Panc1 (cell line): ENCODE data around the gene HOXB3. TPM values are rescaled to one million over a fixed set of nuclear protein-coding genes. Genes with fewer than 3 reads are reported as not detected.

ENCODE experiments used
- ATAC-seq: fragments of 200-7000 bp; cut with Tn5 transposase; 2 replicates; pipeline ENCODE4 v1.9.1; 2020; ENCODE audit warnings: mild to moderate bottlenecking, moderate library complexity
- BruUV-seq: library from RNA; stranded (reverse); fragments of 400-500 nt; replicated peaks from 2 replicates; lab custom pipeline; 2021; lab: Mats Ljungman, UMichigan
- CTCF ChIA-PET: fragments of 300-600 bp; sonication (Branson Sonifier 250); formaldehyde crosslinking; loops from one replicate; lab custom pipeline; 2022; ENCODE audit warnings: antibody characterized with exemption; lab: Charles Lee
- POLR2A ChIA-PET: fragments of 300-600 bp; sonication (Branson Sonifier 250); formaldehyde crosslinking; loops from one replicate; lab custom pipeline; 2022; ENCODE audit warnings: antibody characterized with exemption; lab: Charles Lee
- DNase-seq: peaks from one replicate; pipeline ENCODE4 v3.0.0-alpha.2; 2010; ENCODE audit warnings: low read depth, low spot score
- H3K27ac ChIP-seq: 2 replicates; pipeline ENCODE4 v1.5.1; 2011; ENCODE audit warnings: mild to moderate bottlenecking, low read length, inconsistent platforms
- H3K27me3 ChIP-seq: fragments of 200-500 bp; sonication (Bioruptor generic); 2 replicates; pipeline ENCODE4 v1.6.0; 2014; ENCODE audit warnings: low read length, inconsistent platforms; ENCODE audit not compliant: control insufficient read depth, insufficient read depth
- H3K36me3 ChIP-seq: fragments of 200-500 bp; sonication (Bioruptor generic); 2 replicates; pipeline ENCODE4 v1.5.1; 2014; ENCODE audit warnings: inconsistent platforms, mild to moderate bottlenecking, low read length, moderate library complexity; ENCODE audit not compliant: control insufficient read depth, insufficient read depth
- H3K4me1 ChIP-seq: 2 replicates; pipeline ENCODE4 v1.5.1; 2011; ENCODE audit warnings: inconsistent platforms, mild to moderate bottlenecking, low read length, moderate library complexity; ENCODE audit not compliant: control insufficient read depth, insufficient read depth
- H3K4me3 ChIP-seq, 2 experiments: 2 replicates each; pipeline ENCODE4 v1.5.1; 2011 to 2012; ENCODE audit warnings: low read depth in 2 of 2, low read length in 2 of 2, mild to moderate bottlenecking in 2 of 2, inconsistent platforms in 1 of 2, moderate library complexity in 1 of 2
- H3K9me3 ChIP-seq: fragments of 200-500 bp; sonication (Bioruptor generic); 2 replicates; pipeline ENCODE4 v1.5.1; 2014; ENCODE audit warnings: low read depth, mild to moderate bottlenecking, inconsistent platforms, low read length, moderate library complexity; ENCODE audit not compliant: control insufficient read depth, insufficient read depth
- POLR2AphosphoS5 ChIP-seq: IDR thresholded peaks from 2 replicates; pipeline ENCODE4 v1.6.1; 2012; ENCODE audit warnings: mild to moderate bottlenecking, low read depth, low read length, moderate library complexity
- SIN3A ChIP-seq: IDR thresholded peaks from 2 replicates; pipeline ENCODE4 v1.6.1; 2012; ENCODE audit warnings: low read depth, mild to moderate bottlenecking, low read length, moderate library complexity, borderline replicate concordance; ENCODE audit not compliant: insufficient read depth
- TCF7L2 ChIP-seq: IDR thresholded peaks from 2 replicates; pipeline ENCODE4 v1.6.1; 2011; ENCODE audit warnings: mild to moderate bottlenecking, low read depth, low read length, inconsistent platforms
- in situ Hi-C: cut with HindIII; loops from 2 replicates; pipeline ENCODE4 v1.10.0; 2016; ENCODE audit warnings: low sequenced_read_pairs, low pct_unique_long_range_greater_than_20kb
- intact Hi-C: fragments of 100-400 bp; cut with micrococcal nuclease; formaldehyde crosslinking; loops from one replicate; pipeline ENCODE4 v1.10.0; 2022; ENCODE audit not compliant: unreplicated experiment
- total RNA-seq: library from RNA; stranded (reverse); gene quantifications from one replicate; pipeline ENCODE4 v1.2.1, GENCODE V29; 2021; ENCODE audit not compliant: unreplicated experiment
- TF ChIP-seq, protein P1 (sequence below), 2 experiments: IDR thresholded peaks; 2 replicates each; pipeline ENCODE4 v1.6.1; 2011 to 2012; ENCODE audit warnings: low read depth in 2 of 2, control low read depth in 1 of 2, low read length in 1 of 2, mild to moderate bottlenecking in 1 of 2, moderate library complexity in 1 of 2; ENCODE audit not compliant: insufficient read depth in 1 of 2
- TF ChIP-seq, protein P2 (sequence below): fragments of 450-650 bp; IDR thresholded peaks from 2 replicates; pipeline ENCODE4 v1.5.1; 2017; ENCODE audit warnings: mild to moderate bottlenecking

HOXB3 gene
- total RNA-seq, 1 experiment from 2014 or later = 127 TPM

DNA sequence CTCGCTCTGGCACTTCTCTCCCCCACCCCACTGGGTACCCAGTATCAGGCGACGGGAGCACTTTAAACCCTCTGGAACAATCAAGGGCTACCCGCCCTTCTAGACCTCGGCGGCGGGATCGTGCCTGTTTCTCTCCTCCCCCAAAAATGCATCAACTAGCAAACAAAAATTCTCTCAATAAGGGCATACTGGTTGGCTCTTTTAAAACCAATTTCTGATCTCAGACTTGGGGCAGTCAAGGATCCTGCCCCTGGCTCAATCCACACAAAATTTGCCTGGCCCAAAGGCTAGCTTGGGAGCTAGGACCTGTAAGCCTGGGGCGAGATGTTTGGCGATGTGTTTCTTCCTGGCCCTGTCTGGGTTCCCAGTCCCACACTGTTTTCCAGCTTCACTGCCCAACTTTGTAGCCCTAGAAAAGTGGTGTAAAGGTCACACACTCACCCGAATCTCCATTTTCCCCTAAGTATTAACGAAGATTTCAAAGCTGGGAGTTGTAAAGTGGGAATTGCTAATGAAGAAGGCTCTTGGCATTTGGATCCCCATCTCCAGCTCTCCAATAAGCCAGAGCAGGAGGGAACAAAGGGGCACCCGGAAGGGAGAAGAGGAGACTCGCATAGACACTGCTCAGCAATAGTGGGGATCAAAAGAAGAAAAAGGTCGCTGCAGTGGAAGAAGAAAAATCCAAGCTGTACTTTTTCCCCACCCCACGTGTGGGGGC lies 30.8 kb downstream of the HOXB3 start:
- Histone ChIP-seq H3K4me3 (peak overlapping the region; percentile 8 to 17; a peak in 2 of 4 replicates), H3K27ac (peak overlapping the region; percentile 97), H3K27me3 (no peaks in the 10 kb centered on the region), H3K9me3 (no peaks in the 10 kb centered on the region), H3K36me3 (no peaks in the 10 kb centered on the region), H3K4me1 (peaks cover 82% of the 10 kb centered on the region)
- BruUV-seq = no TSS peak
- intact Hi-C loops (no loop called here), in situ Hi-C loops (loop anchor here (5.0 kb wide), 1 partner anchor 58 kb away; the partner anchor contains the start of gene HOXB8)
- DNase-seq = no peak
- peak; percentile 54; the same call in 1 of the 2 replicates for TF ChIP-seq POLR2AphosphoS5
- TF ChIP-seq, protein P1, sequence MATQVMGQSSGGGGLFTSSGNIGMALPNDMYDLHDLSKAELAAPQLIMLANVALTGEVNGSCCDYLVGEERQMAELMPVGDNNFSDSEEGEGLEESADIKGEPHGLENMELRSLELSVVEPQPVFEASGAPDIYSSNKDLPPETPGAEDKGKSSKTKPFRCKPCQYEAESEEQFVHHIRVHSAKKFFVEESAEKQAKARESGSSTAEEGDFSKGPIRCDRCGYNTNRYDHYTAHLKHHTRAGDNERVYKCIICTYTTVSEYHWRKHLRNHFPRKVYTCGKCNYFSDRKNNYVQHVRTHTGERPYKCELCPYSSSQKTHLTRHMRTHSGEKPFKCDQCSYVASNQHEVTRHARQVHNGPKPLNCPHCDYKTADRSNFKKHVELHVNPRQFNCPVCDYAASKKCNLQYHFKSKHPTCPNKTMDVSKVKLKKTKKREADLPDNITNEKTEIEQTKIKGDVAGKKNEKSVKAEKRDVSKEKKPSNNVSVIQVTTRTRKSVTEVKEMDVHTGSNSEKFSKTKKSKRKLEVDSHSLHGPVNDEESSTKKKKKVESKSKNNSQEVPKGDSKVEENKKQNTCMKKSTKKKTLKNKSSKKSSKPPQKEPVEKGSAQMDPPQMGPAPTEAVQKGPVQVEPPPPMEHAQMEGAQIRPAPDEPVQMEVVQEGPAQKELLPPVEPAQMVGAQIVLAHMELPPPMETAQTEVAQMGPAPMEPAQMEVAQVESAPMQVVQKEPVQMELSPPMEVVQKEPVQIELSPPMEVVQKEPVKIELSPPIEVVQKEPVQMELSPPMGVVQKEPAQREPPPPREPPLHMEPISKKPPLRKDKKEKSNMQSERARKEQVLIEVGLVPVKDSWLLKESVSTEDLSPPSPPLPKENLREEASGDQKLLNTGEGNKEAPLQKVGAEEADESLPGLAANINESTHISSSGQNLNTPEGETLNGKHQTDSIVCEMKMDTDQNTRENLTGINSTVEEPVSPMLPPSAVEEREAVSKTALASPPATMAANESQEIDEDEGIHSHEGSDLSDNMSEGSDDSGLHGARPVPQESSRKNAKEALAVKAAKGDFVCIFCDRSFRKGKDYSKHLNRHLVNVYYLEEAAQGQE (IDR thresholded peaks at IDR 0.05; ENCODE audit: insufficient read depth in 1 of 2, low read depth in 2 of 2, low read length in 1 of 2) = no peak
- TF ChIP-seq, protein P2, sequence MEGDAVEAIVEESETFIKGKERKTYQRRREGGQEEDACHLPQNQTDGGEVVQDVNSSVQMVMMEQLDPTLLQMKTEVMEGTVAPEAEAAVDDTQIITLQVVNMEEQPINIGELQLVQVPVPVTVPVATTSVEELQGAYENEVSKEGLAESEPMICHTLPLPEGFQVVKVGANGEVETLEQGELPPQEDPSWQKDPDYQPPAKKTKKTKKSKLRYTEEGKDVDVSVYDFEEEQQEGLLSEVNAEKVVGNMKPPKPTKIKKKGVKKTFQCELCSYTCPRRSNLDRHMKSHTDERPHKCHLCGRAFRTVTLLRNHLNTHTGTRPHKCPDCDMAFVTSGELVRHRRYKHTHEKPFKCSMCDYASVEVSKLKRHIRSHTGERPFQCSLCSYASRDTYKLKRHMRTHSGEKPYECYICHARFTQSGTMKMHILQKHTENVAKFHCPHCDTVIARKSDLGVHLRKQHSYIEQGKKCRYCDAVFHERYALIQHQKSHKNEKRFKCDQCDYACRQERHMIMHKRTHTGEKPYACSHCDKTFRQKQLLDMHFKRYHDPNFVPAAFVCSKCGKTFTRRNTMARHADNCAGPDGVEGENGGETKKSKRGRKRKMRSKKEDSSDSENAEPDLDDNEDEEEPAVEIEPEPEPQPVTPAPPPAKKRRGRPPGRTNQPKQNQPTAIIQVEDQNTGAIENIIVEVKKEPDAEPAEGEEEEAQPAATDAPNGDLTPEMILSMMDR = peak; percentile 69; the same call in 1 of the 2 replicates
- CTCF ChIA-PET = interaction anchor here (1.0 kb wide), 1 partner anchor 11 kb away, joined by 3 read pairs; no protein-coding TSS in a partner anchor
- POLR2A ChIA-PET = interaction anchor here (0.5 kb wide), 1 partner anchor 367 kb away, joined by 4 read pairs; no protein-coding TSS in a partner anchor
- no peak for ATAC-seq

- H3K36me3 ChIP-seq = peaks cover 1% of the 10 kb centered on the region; the same call in 1 of the 2 replicates
- peak overlapping the region; percentile 8 to 14; a peak in 2 of 4 replicates for H3K4me3 ChIP-seq
- in situ Hi-C loops = loop anchor here (5.0 kb wide), 1 partner anchor 59 kb away; the partner anchor contains the start of gene HOXB8
- no peaks in the 10 kb centered on the region for H3K27me3 ChIP-seq
- ATAC-seq (no peak), DNase-seq (no peak)
- CTCF ChIA-PET = no interaction called here
- intact Hi-C loops = no loop called here
- peaks cover 84% of the 10 kb centered on the region for H3K4me1 ChIP-seq
- no TSS peak for BruUV-seq
- peak overlapping the region; percentile 97 for H3K27ac ChIP-seq
- POLR2A ChIA-PET = no interaction called here
- no peak for TF ChIP-seq SIN3A
- TF ChIP-seq, protein P2 = no peak
- TF ChIP-seq, protein P1 (IDR thresholded peaks at IDR 0.05; ENCODE audit: insufficient read depth in 1 of 2, low read depth in 2 of 2, low read length in 1 of 2) = no peak
- TF ChIP-seq TCF7L2 = no peak
- no peak for TF ChIP-seq POLR2AphosphoS5
- H3K9me3 ChIP-seq = no peaks in the 10 kb centered on the region
Observed at GRCh38 chr17:48558831-48559121, 31.3 kb downstream of the HOXB3 start.
